Liver (tissue), 9 donors: ENCODE measurements around the gene LRRC25. TPM values are rescaled to one million over a fixed set of nuclear protein-coding genes. Genes with fewer than 3 reads are reported as not detected.
A peak's percentile ranks its signal among the peaks of the same experiment; 100 is the strongest.

Experiments
- DNase-seq: peaks from one replicate; pipeline ENCODE4 v3.0.0-alpha.2; 2017; ENCODE audit warnings: low spot score
- H3K27ac ChIP-seq, 2 donors: one replicate each; pipeline ENCODE4 v1.7.0; 2013; ENCODE audit warnings: inconsistent platforms in 2 of 2, low read length in 2 of 2, control low read depth in 1 of 2, low read depth in 1 of 2, mild to moderate bottlenecking in 1 of 2
- H3K27me3 ChIP-seq, 4 donors: one replicate each; pipeline versions ENCODE4 v1.6.1 to v1.7.0; 2013; ENCODE audit warnings: low read length in 3 of 4, inconsistent platforms in 1 of 4, mild to moderate bottlenecking in 1 of 4, moderate library complexity in 1 of 4; ENCODE audit not compliant: control insufficient read depth in 4 of 4, insufficient read depth in 4 of 4
- H3K36me3 ChIP-seq, 4 donors: one replicate each; pipeline versions ENCODE4 v1.6.1 to v1.7.0; 2013; ENCODE audit warnings: low read length in 3 of 4, mild to moderate bottlenecking in 3 of 4, low read depth in 1 of 4, moderate library complexity in 1 of 4; ENCODE audit not compliant: control insufficient read depth in 4 of 4, insufficient read depth in 3 of 4
- H3K4me1 ChIP-seq, 4 donors: one replicate each; pipeline versions ENCODE4 v1.6.1 to v1.7.0; 2013; ENCODE audit warnings: low read length in 3 of 4, mild to moderate bottlenecking in 3 of 4, moderate library complexity in 1 of 4; ENCODE audit not compliant: control insufficient read depth in 4 of 4, insufficient read depth in 4 of 4
- H3K4me3 ChIP-seq, 3 donors: one replicate each; pipeline versions ENCODE4 v1.6.1 to v1.7.0; 2013; ENCODE audit warnings: low read length in 3 of 3, control low read depth in 1 of 3, low read depth in 1 of 3, mild to moderate bottlenecking in 1 of 3
- H3K9ac ChIP-seq, 2 donors: one replicate each; pipeline ENCODE4 v1.7.0; 2013; ENCODE audit warnings: low read length in 2 of 2, mild to moderate bottlenecking in 2 of 2, moderate library complexity in 2 of 2, control low read depth in 1 of 2, low read depth in 1 of 2
- H3K9me3 ChIP-seq, 4 donors: one replicate each; pipeline versions ENCODE4 v1.6.1 to v1.7.0; 2013; ENCODE audit warnings: low read length in 3 of 4; ENCODE audit not compliant: control insufficient read depth in 4 of 4
- ATF3 ChIP-seq: IDR thresholded peaks from 2 replicates; pipeline ENCODE4 v1.6.1; 2016; ENCODE audit warnings: antibody characterized with exemption
- EGR1 ChIP-seq, 2 donors: IDR thresholded peaks; 2 replicates each; pipeline ENCODE4 v1.6.1; 2016 to 2018; ENCODE audit warnings: antibody characterized with exemption in 2 of 2, low read depth in 2 of 2
- FOXA2 ChIP-seq: IDR thresholded peaks from 2 replicates; pipeline ENCODE4 v1.6.1; 2016; ENCODE audit warnings: antibody characterized with exemption
- GABPA ChIP-seq, 2 donors: IDR thresholded peaks in 1 of 2; conservative IDR thresholded peaks in 1 of 2; 2 replicates each; pipeline ENCODE4 v1.6.1; 2016; ENCODE audit warnings: antibody characterized with exemption in 2 of 2, mild to moderate bottlenecking in 1 of 2, moderate library complexity in 1 of 2
- HNF4A ChIP-seq, 2 donors: conservative IDR thresholded peaks; 2 replicates each; pipeline ENCODE4 v1.6.1; 2016; ENCODE audit warnings: antibody characterized with exemption in 2 of 2, mild to moderate bottlenecking in 2 of 2
- HNF4G ChIP-seq: IDR thresholded peaks from 2 replicates; pipeline ENCODE4 v1.6.1; 2016; ENCODE audit warnings: antibody characterized with exemption
- JUND ChIP-seq, 2 donors: IDR thresholded peaks; 2 replicates each; pipeline ENCODE4 v1.6.1; 2016; ENCODE audit warnings: antibody characterized with exemption in 2 of 2
- RAD21 ChIP-seq, 2 donors: IDR thresholded peaks; 2 replicates each; pipeline ENCODE4 v1.6.1; 2016; ENCODE audit warnings: antibody characterized with exemption in 2 of 2, mild to moderate bottlenecking in 2 of 2
- REST ChIP-seq: IDR thresholded peaks from 2 replicates; pipeline ENCODE4 v1.6.1; 2016; ENCODE audit warnings: antibody characterized with exemption, mild to moderate bottlenecking
- RXRA ChIP-seq, 2 donors: IDR thresholded peaks; 2 replicates each; pipeline ENCODE4 v1.6.1; 2017 to 2018; ENCODE audit warnings: antibody characterized with exemption in 2 of 2, mild to moderate bottlenecking in 1 of 2
- SP1 ChIP-seq: IDR thresholded peaks from 2 replicates; pipeline ENCODE4 v1.6.1; 2018; ENCODE audit warnings: antibody characterized with exemption, mild to moderate bottlenecking
- TAF1 ChIP-seq: conservative IDR thresholded peaks from 2 replicates; pipeline ENCODE4 v1.6.1; 2016; ENCODE audit warnings: antibody characterized with exemption, mild to moderate bottlenecking
- YY1 ChIP-seq: IDR thresholded peaks from 2 replicates; pipeline ENCODE4 v1.6.1; 2016; ENCODE audit warnings: antibody characterized with exemption, mild to moderate bottlenecking
- ZBTB33 ChIP-seq: IDR thresholded peaks from 2 replicates; pipeline ENCODE4 v1.6.1; 2016; ENCODE audit warnings: antibody characterized with exemption
- WGBS: extraction: QIAGEN DNeasy Blood & Tissue Kit; methylation state at CpG from one replicate; pipeline ENCODE4 v1.1.7; 2013; 5-methylcytosine and 5-hydroxymethylcytosine counted together
- polyA plus RNA-seq, 2 donors: library from polyadenylated mRNA; stranded (reverse) in 1 of 2; unstranded in 1 of 2; fragments of 200-250 nt in 1 of 2; fragments of >200 nt in 1 of 2; fragmentation: Nextera tagmentation in 1 of 2; extraction: Ambion mirVana in 1 of 2; gene quantifications; one replicate each; pipeline versions ENCODE4 v1.2.1 to v1.2.3, GENCODE V29; 2013 to 2015
- total RNA-seq, 2 donors: library from RNA; depleted of rRNA; stranded (reverse); fragments of >200 nt; gene quantifications; one replicate each; pipeline ENCODE4 v1.2.3, GENCODE V29; 2014
- TF ChIP-seq, protein P1 (sequence below): IDR thresholded peaks from 2 replicates; pipeline ENCODE4 v1.6.1; 2016; ENCODE audit warnings: antibody characterized with exemption
- TF ChIP-seq, protein P2 (sequence below): fragments of 150-350 bp; IDR thresholded peaks from 2 replicates; pipeline ENCODE4 v1.5.1; 2017; ENCODE audit warnings: improper control_type of control experiment, low read depth, low read length; ENCODE audit not compliant: missing input control
- donor health status: healthy.
- donor health status: healthy.
- donor health status: healthy.
- donor health status: healthy.
- donor health status: healthy.

The LRRC25 gene
- total and polyA plus RNA-seq, 4 donors, result 2.3 to 13.4 (median 6.9) TPM

DNA sequence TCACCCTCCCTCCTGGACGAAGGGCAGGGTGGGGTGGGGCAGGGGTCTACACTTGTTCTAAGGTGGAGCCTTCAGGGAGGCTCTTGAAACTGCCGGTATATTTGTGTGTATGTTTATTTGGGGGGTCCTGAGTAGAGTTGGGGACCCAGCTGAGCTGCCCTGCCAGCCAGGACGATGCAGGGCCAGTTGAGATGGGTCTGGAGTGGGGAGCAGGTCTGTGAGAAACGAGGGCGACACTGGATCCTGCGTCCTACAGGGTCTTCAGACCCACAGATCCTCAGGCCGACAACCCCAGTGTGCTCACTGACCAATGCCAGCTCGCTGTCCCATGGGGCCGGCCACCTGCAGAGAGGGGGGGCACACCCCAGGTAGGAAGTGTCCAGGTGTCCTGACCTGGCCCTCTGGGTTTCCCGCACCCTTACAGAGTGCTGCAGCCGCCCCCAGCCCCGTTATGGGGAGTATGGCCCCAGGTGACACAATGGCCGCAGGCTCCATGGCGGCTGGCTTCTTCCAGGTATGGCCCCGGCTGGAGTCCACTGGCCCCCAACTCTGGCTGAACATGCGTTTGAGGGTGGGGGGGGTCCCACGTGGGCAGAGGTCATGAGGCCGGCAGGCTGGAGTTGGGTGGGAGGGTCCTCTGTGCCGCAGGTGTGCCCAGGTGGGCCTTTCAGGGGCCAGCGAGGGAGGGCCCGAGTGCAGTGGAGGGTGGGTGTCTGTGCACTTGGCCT, 33.2 kb upstream of the LRRC25 start:
- Histone ChIP-seq H3K9ac (no peak overlapping the region), H3K4me3 (no peak overlapping the region), H3K27me3 (no peaks in the 10 kb centered on the region), H3K9me3 (no peaks in the 10 kb centered on the region), H3K27ac (no peak overlapping the region), H3K4me1 (peaks cover 0 to 15% (median 4%) of the 10 kb centered on the region in 4 donors), H3K36me3 (no peaks in the 10 kb centered on the region)
- whole genome bisulfite sequencing, result 92% methylated on average over 21 of the region's 21 CpGs
- DNase-seq, result no peak
- TF ChIP-seq RXRA (IDR thresholded peaks at IDR 0.05) (no peak), SP1 (no peak), RAD21 (IDR thresholded peaks at IDR 0.05) (no peak), YY1 (no peak), HNF4G (no peak), EGR1 (IDR thresholded peaks at IDR 0.05; ENCODE audit: low read depth in 2 of 2) (no peak), JUND (IDR thresholded peaks at IDR 0.05) (no peak)
- TF ChIP-seq, protein P1, sequence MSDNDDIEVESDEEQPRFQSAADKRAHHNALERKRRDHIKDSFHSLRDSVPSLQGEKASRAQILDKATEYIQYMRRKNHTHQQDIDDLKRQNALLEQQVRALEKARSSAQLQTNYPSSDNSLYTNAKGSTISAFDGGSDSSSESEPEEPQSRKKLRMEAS, result no peak

GRCh38 chr19:18429717-18430416, 32.4 kb upstream of the LRRC25 start:
- TF ChIP-seq RAD21 (IDR thresholded peaks at IDR 0.05) (no peak), ZBTB33 (no peak), SP1 (no peak), FOXA2 (no peak)
- Histone ChIP-seq H3K27ac (peak overlapping the region; percentile 47 to 50), H3K9me3 (no peaks in the 10 kb centered on the region), H3K4me1 (peaks cover 0 to 15% (median 4%) of the 10 kb centered on the region in 4 donors), H3K4me3 (no peak overlapping the region), H3K36me3 (no peaks in the 10 kb centered on the region), H3K9ac (no peak overlapping the region), H3K27me3 (no peaks in the 10 kb centered on the region)
- 69% methylated on average over 13 of the region's 13 CpGs for WGBS
- no peak for DNase-seq

DNA sequence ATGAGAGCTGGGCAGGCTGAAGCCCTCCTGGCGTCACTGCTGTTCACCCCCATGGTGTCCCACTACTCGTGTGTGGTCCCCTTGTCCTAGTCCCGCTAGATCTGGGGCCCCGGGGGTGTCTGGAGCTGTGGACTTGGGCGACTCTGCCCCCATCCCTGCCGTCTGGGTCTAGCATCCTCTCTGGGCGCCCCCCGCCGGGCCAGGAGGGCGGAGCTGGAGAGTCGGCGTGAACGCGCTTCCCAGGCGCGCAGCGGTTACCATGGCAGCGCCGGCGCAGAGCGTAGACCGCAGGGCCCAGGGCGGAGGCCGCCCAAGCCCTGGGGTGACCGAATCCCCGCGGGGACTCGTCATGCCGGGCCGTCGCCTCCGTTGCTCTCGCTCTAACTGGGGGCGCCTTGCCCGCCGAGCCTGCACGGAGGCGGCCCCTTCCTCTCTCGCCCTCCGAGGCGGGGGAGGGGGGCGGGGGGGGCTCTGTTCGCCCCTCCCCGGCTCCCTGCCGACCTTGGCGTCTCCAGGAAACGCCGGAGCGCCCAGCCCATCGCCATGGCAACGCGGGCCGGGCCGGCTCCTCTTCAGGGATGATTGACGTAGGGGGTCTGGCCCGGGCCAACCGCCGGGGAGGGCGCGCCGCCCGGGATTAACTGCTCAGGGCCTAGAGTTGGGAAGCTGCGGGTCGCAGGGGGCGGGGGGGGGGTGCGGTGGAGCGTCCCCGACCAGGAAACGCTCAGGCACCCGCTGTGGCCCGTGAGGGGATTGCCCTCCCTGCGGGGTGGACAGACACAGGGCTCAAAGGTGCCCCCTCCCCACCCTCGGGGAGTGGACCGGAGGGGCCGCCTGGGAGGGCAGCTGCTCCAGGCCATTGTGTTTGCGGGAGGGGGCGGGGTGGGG, 31.6 kb upstream of the LRRC25 start:
- H3K9me3 ChIP-seq, result no peaks in the 10 kb centered on the region
- no peaks in the 10 kb centered on the region for H3K27me3 ChIP-seq
- peak overlapping the region in 1 of 3 donors; percentile 21 for H3K4me3 ChIP-seq
- no peak overlapping the region for H3K9ac ChIP-seq
- 38% methylated on average over 77 of the region's 77 CpGs for WGBS
- peak; percentile 75 for DNase-seq
- no peaks in the 10 kb centered on the region for H3K36me3 ChIP-seq
- H3K4me1 ChIP-seq, result peaks cover 0 to 11% (median 4%) of the 10 kb centered on the region in 4 donors
- peak overlapping the region; percentile 47 to 50 for H3K27ac ChIP-seq
- TF ChIP-seq ATF3 (no peak), REST (no peak), FOXA2 (no peak), TAF1 (no peak), JUND (IDR thresholded peaks at IDR 0.05) (no peak), HNF4A (conservative IDR thresholded peaks at IDR 0.05) (no peak), RXRA (IDR thresholded peaks at IDR 0.05) (no peak), YY1 (no peak), SP1 (no peak), HNF4G (no peak), GABPA (IDR thresholded peaks at IDR 0.05 in 1 of 2, conservative IDR thresholded peaks at IDR 0.05 in 1 of 2) (no peak)
- TF ChIP-seq, protein P2, sequence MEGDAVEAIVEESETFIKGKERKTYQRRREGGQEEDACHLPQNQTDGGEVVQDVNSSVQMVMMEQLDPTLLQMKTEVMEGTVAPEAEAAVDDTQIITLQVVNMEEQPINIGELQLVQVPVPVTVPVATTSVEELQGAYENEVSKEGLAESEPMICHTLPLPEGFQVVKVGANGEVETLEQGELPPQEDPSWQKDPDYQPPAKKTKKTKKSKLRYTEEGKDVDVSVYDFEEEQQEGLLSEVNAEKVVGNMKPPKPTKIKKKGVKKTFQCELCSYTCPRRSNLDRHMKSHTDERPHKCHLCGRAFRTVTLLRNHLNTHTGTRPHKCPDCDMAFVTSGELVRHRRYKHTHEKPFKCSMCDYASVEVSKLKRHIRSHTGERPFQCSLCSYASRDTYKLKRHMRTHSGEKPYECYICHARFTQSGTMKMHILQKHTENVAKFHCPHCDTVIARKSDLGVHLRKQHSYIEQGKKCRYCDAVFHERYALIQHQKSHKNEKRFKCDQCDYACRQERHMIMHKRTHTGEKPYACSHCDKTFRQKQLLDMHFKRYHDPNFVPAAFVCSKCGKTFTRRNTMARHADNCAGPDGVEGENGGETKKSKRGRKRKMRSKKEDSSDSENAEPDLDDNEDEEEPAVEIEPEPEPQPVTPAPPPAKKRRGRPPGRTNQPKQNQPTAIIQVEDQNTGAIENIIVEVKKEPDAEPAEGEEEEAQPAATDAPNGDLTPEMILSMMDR, result no peak
